Fibroblast of lung (primary cell): ENCODE measurements around the gene SPATA6L.

Experiments used
- EZH2 ChIP-seq: IDR thresholded peaks from 2 replicates; pipeline ENCODE4 v1.5.1; 2012; ENCODE audit warnings: low read length, control low read depth, mild to moderate bottlenecking; ENCODE audit errors: missing control alignments
- TF ChIP-seq, protein P1 (sequence below), 2 donors: IDR thresholded peaks in 1 of 2; conservative IDR thresholded peaks in 1 of 2; 1 replicate in 1 of 2; 2 replicates in 1 of 2; pipeline ENCODE4 v1.5.1; 2011 to 2012; ENCODE audit warnings: low read length in 2 of 2, control low read depth in 1 of 2, inconsistent platforms in 1 of 2, low read depth in 1 of 2, mild to moderate bottlenecking in 1 of 2

GRCh38 chr9:4572184-4572826, 94.0 kb downstream of the SPATA6L start:
- TF ChIP-seq, protein P1, sequence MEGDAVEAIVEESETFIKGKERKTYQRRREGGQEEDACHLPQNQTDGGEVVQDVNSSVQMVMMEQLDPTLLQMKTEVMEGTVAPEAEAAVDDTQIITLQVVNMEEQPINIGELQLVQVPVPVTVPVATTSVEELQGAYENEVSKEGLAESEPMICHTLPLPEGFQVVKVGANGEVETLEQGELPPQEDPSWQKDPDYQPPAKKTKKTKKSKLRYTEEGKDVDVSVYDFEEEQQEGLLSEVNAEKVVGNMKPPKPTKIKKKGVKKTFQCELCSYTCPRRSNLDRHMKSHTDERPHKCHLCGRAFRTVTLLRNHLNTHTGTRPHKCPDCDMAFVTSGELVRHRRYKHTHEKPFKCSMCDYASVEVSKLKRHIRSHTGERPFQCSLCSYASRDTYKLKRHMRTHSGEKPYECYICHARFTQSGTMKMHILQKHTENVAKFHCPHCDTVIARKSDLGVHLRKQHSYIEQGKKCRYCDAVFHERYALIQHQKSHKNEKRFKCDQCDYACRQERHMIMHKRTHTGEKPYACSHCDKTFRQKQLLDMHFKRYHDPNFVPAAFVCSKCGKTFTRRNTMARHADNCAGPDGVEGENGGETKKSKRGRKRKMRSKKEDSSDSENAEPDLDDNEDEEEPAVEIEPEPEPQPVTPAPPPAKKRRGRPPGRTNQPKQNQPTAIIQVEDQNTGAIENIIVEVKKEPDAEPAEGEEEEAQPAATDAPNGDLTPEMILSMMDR (conservative IDR thresholded peaks at IDR 0.05 in 1 of 2, IDR thresholded peaks at IDR 0.05 in 1 of 2; ENCODE audit: low read depth in 1 of 2, low read length in 2 of 2), result no peak
- TF ChIP-seq EZH2, result no peak
